ENCODE measurements around the gene ATP2C2.
A peak's percentile ranks its signal among the peaks of the same experiment; 100 is the strongest.

The ATP2C2 gene

DNA sequence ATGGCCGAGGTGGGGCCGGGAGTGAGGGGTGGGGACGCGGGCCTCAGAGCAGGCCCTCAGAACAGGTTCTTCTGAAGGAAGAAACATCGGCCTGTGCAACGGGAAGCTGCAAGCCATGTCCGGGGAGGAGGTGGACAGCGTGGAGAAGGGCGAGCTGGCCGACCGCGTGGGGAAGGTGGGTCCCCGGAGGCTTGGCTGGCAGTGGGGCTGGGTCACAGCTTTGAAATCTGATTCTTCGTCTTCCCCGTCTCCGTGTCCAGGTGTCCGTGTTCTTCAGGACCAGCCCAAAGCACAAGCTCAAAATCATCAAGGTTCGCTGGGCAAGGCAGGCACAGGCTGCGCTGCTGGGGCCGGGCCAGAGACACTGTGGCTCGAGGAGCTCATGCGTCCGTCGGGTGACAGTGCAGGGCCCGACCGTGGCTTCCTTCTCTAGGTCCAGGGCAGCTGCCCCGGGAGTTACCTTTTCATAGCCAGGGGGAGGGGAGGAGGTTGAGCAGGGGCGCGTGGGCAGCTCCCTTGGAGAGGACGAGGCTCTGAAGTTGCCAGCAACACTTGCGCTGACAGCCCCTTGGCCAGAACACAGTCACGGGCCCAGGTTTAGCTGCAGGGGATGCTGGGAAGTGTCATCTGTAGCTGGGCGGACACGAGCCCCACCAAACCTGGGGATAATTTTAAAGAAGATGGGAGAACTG is 84.9 kb downstream of the ATP2C2 start:
- H3K4me3 ChIP-seq (ENCODE audit: low read depth, low read length), result no peak overlapping the region
- DNase-seq (ENCODE audit: low read depth), result no peak
- TF ChIP-seq, protein P1, sequence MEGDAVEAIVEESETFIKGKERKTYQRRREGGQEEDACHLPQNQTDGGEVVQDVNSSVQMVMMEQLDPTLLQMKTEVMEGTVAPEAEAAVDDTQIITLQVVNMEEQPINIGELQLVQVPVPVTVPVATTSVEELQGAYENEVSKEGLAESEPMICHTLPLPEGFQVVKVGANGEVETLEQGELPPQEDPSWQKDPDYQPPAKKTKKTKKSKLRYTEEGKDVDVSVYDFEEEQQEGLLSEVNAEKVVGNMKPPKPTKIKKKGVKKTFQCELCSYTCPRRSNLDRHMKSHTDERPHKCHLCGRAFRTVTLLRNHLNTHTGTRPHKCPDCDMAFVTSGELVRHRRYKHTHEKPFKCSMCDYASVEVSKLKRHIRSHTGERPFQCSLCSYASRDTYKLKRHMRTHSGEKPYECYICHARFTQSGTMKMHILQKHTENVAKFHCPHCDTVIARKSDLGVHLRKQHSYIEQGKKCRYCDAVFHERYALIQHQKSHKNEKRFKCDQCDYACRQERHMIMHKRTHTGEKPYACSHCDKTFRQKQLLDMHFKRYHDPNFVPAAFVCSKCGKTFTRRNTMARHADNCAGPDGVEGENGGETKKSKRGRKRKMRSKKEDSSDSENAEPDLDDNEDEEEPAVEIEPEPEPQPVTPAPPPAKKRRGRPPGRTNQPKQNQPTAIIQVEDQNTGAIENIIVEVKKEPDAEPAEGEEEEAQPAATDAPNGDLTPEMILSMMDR (IDR thresholded peaks at IDR 0.05; ENCODE audit: low read depth, low read length), result no peak
- TF ChIP-seq MAX (IDR thresholded peaks at IDR 0.05; ENCODE audit: low read depth, low read length) (no peak), MYC (IDR thresholded peaks at IDR 0.05; ENCODE audit: low read depth, low read length) (no peak), POLR2A (IDR thresholded peaks at IDR 0.05; ENCODE audit: extremely low read depth, insufficient read length) (no peak)

DNA sequence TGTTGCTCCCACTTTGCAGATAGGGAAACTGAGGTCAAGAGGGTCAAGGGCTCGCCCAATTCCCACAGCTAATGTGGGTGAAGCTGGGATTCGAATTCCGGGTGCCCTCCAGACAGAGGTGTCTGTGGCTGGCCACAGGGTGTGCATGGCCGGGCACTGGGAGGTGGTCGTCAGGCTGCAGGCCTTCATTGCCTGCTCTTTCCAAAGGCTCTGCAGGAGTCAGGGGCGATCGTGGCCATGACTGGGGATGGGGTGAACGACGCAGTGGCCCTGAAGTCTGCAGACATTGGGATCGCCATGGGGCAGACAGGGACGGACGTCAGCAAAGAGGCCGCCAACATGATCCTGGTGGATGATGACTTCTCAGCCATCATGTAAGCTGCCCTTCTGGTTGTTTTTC is 86.3 kb downstream of the ATP2C2 start:
- no peak for DNase-seq (ENCODE audit: low read depth)
- TF ChIP-seq POLR2A (IDR thresholded peaks at IDR 0.05; ENCODE audit: extremely low read depth, insufficient read length) (no peak), MAX (IDR thresholded peaks at IDR 0.05; ENCODE audit: low read depth, low read length) (no peak), MYC (IDR thresholded peaks at IDR 0.05; ENCODE audit: low read depth, low read length) (no peak)
- TF ChIP-seq, protein P1 (IDR thresholded peaks at IDR 0.05; ENCODE audit: low read depth, low read length), result no peak

GRCh38 chr16:84455031-84455430 is 86.7 kb downstream of the ATP2C2 start:
- TF ChIP-seq MYC (IDR thresholded peaks at IDR 0.05; ENCODE audit: low read depth, low read length), result no peak
- no peak for TF ChIP-seq MAX (IDR thresholded peaks at IDR 0.05; ENCODE audit: low read depth, low read length)
- no peak for TF ChIP-seq POLR2A (IDR thresholded peaks at IDR 0.05; ENCODE audit: extremely low read depth, insufficient read length)
- TF ChIP-seq, protein P1 (IDR thresholded peaks at IDR 0.05; ENCODE audit: low read depth, low read length), result no peak
- no peak overlapping the region for H3K4me3 ChIP-seq (ENCODE audit: low read depth, low read length)
- no peak for DNase-seq (ENCODE audit: low read depth)

More for the DNA sequence above, 86.3 kb downstream of the ATP2C2 start:
- no peak overlapping the region for H3K4me3 ChIP-seq (ENCODE audit: low read depth, low read length)

DNA sequence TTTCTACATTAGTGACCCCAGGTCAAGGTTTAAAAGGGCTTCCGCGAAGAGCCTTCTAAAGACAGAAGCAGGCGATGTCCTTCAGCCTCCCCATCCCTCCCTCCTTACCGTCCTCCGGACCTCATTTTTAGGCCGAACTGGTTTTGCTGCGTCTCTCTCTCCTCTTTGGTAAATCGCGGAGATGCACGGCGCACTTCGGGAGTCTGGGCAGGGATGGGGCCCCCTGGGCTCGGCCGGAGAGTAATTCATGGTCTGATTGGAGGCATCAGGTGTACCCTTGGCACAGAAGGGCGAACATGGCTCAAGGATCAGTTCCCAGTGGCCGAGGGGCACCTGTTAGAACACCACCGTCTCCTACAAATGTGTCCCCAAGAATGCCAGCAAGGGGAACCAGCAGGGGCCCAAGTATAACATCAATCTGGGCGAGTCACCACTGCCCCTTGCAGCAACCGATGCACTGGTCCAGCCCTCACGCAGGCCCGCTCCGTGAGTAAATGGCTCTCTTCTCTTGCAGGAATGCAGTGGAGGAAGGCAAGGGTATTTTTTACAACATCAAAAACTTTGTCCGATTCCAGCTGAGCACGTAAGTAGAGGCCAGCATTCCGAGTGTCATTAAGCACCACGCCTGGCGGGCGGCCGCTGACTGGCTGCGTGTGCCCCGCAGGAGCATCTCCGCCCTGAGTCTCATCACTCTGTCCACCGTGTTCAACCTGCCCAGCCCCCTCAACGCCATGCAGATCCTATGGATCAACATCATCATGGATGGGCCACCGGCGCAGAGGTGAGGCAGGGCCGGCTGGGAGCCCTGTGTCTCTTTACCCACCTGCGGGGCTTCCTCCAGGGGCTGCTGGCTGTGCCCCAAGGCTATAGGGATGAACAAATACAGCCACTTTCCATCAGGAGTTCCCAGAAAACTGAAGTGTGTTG is 90.5 kb downstream of the ATP2C2 start:
- H3K4me3 ChIP-seq (ENCODE audit: low read depth, low read length), result no peak overlapping the region
- DNase-seq (ENCODE audit: low read depth), result no peak
- no peak for TF ChIP-seq MAX (IDR thresholded peaks at IDR 0.05; ENCODE audit: low read depth, low read length)
- TF ChIP-seq, protein P1 (IDR thresholded peaks at IDR 0.05; ENCODE audit: low read depth, low read length), result no peak
- no peak for TF ChIP-seq MYC (IDR thresholded peaks at IDR 0.05; ENCODE audit: low read depth, low read length)
- TF ChIP-seq POLR2A (IDR thresholded peaks at IDR 0.05; ENCODE audit: extremely low read depth, insufficient read length), result no peak

- TF ChIP-seq MAX (IDR thresholded peaks at IDR 0.05; ENCODE audit: low read depth, low read length), result no peak
- no peak overlapping the region for H3K4me3 ChIP-seq (ENCODE audit: low read depth, low read length)
- DNase-seq (ENCODE audit: low read depth), result no peak
These were observed 91.2 kb downstream of the ATP2C2 start for GRCh38 chr16:84459533-84459894.

DNA sequence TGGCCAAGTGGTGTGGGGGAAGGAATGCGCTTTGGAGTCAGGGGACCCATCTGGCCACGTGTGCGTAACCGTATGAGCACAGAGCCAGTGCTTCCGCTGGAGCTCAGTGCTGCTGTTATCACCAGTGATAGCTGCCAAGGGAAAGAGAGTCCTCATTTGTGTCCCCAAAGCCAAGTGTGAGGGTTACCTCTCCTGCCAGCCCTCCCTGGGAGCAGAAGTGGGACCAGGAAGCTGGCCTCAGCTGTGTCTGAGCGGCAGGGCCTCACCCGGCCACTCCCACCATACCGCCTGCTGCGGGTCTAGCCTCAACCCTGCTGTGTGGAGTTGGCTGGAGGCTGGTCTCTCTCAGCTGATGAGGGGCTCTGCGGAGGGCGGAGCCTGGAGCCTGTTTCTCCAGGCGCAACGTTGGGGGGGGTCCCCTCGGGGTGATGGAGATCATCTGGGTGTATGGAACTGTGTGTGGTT is 91.6 kb downstream of the ATP2C2 start:
- peak; percentile 16 for DNase-seq (ENCODE audit: low read depth)
- no peak overlapping the region for H3K4me3 ChIP-seq (ENCODE audit: low read depth, low read length)
- TF ChIP-seq MYC (IDR thresholded peaks at IDR 0.05; ENCODE audit: low read depth, low read length) (no peak), MAX (IDR thresholded peaks at IDR 0.05; ENCODE audit: low read depth, low read length) (no peak), POLR2A (IDR thresholded peaks at IDR 0.05; ENCODE audit: extremely low read depth, insufficient read length) (no peak)
- TF ChIP-seq, protein P1 (IDR thresholded peaks at IDR 0.05; ENCODE audit: low read depth, low read length), result no peak
